ENCODE results near the gene CERKL.

Gene CERKL

GRCh38 chr2:181499231-181499630 lies 157.7 kb downstream of the CERKL start:
- DNase-seq: no peak
